Peyer's patch (tissue), 4 donors: ENCODE measurements around the gene ENOPH1.

Experiments
- CTCF ChIP-seq, 6 experiments: fragments of 450-650 bp in 4 of 6; fragments of 200-600 bp in 2 of 6; sonication (generic) in 1 of 6; IDR thresholded peaks; one replicate each; pipeline ENCODE4 v1.5.1; 2017 to 2019; ENCODE audit warnings: antibody characterized with exemption in 6 of 6, mild to moderate bottlenecking in 3 of 6, moderate library complexity in 1 of 6
- POLR2A ChIP-seq, 2 donors: fragments of 450-650 bp; IDR thresholded peaks; one replicate each; pipeline ENCODE4 v1.5.1; 2017; ENCODE audit warnings: antibody characterized with exemption in 2 of 2, mild to moderate bottlenecking in 2 of 2, moderate library complexity in 2 of 2

- TF ChIP-seq CTCF (IDR thresholded peaks at IDR 0.05), result no peak
- no peak for TF ChIP-seq POLR2A (IDR thresholded peaks at IDR 0.05)
These were observed 49.2 kb upstream of the ENOPH1 start for GRCh38 chr4:82381235-82381634.
